GM12878 (cell line): ENCODE data around the gene RETREG2.

Experiments
- BCLAF1 ChIP-seq: fragments of 450-650 bp; IDR thresholded peaks from 2 replicates; pipeline ENCODE4 v1.6.1; 2017; ENCODE audit warnings: antibody characterized with exemption, mild to moderate bottlenecking, moderate library complexity
- CREB1 ChIP-seq: IDR thresholded peaks from 2 replicates; pipeline ENCODE4 v1.6.1; 2012; ENCODE audit warnings: low read depth, mild to moderate bottlenecking, inconsistent platforms
- HDGF ChIP-seq: fragments of 450-650 bp; IDR thresholded peaks from 2 replicates; pipeline ENCODE4 v1.6.1; 2016; ENCODE audit warnings: antibody characterized with exemption
- RAD21 ChIP-seq: IDR thresholded peaks from 2 replicates; pipeline ENCODE4 v1.6.1; 2011; ENCODE audit warnings: mild to moderate bottlenecking, low read depth, low read length, moderate library complexity; ENCODE audit not compliant: insufficient read depth
- TCF7 ChIP-seq: IDR thresholded peaks from 2 replicates; pipeline ENCODE4 v1.6.1; 2014; ENCODE audit warnings: antibody characterized with exemption, borderline replicate concordance
- YBX1 ChIP-seq: fragments of 450-650 bp; IDR thresholded peaks from 2 replicates; pipeline ENCODE4 v1.6.1; 2016; ENCODE audit warnings: antibody characterized with exemption
- ZBTB40 ChIP-seq: fragments of 450-650 bp; IDR thresholded peaks from 2 replicates; pipeline ENCODE4 v1.6.1; 2016; ENCODE audit warnings: mild to moderate bottlenecking, moderate library complexity, borderline replicate concordance

- TF ChIP-seq RAD21 (peak; percentile 52), TCF7 (no peak), CREB1 (no peak), ZBTB40 (no peak), HDGF (no peak), BCLAF1 (no peak), YBX1 (no peak)
Measured at GRCh38 chr2:219171231-219171651, 6.8 kb upstream of the RETREG2 start.
